Esophagus muscularis mucosa (tissue), 4 donors: ENCODE data around the gene RPS5. TPM values are rescaled to one million over a fixed set of nuclear protein-coding genes. Genes with fewer than 3 reads are reported as not detected.
"Not testable (repeated sequence)": the region's sequence is repeated elsewhere in the genome, so short reads cannot be mapped to it uniquely, and the experiment has no call there.

ENCODE experiments used
- DNase-seq: peaks from one replicate; pipeline ENCODE4 v3.0.0-alpha.2; 2017; ENCODE audit errors: extremely low spot score
- H3K27ac ChIP-seq, 4 donors: fragments of 200-600 bp; sonication (generic); replicated peaks in 1 of 4; 1 replicate in 3 of 4; 2 replicates in 1 of 4; pipeline ENCODE4 v1.5.1; 2016 to 2019; ENCODE audit warnings: mild to moderate bottlenecking in 1 of 4
- H3K27me3 ChIP-seq, 4 donors: fragments of 200-600 bp; sonication (generic); one replicate each; pipeline versions ENCODE4 v1.5.1 to v1.6.0; 2016 to 2019
- H3K36me3 ChIP-seq, 4 donors: fragments of 200-600 bp; sonication (generic); one replicate each; pipeline ENCODE4 v1.5.1; 2016 to 2019
- H3K4me1 ChIP-seq, 4 donors: fragments of 200-600 bp; sonication (generic); one replicate each; pipeline ENCODE4 v1.5.1; 2016 to 2019
- H3K4me3 ChIP-seq, 4 donors: fragments of 200-600 bp; sonication (generic); 1 replicate in 2 of 4; 2 replicates in 2 of 4; pipeline ENCODE4 v1.5.1; 2016 to 2019; ENCODE audit warnings: mild to moderate bottlenecking in 4 of 4, moderate library complexity in 1 of 4
- H3K9me3 ChIP-seq, 4 donors: fragments of 200-600 bp; sonication (generic); 1 replicate in 3 of 4; 2 replicates in 1 of 4; pipeline ENCODE4 v1.5.1; 2016 to 2019
- CTCF ChIP-seq, 3 experiments: fragments of 200-600 bp in 2 of 3; fragments of 450-650 bp in 1 of 3; sonication (generic) in 2 of 3; IDR thresholded peaks; one replicate each; pipeline ENCODE4 v1.5.1; 2017 to 2019; ENCODE audit warnings: antibody characterized with exemption in 3 of 3, mild to moderate bottlenecking in 2 of 3, moderate library complexity in 1 of 3
- EP300 ChIP-seq: sonication (generic); formaldehyde crosslinking; IDR thresholded peaks from one replicate; pipeline ENCODE4 v1.6.1; 2017; ENCODE audit warnings: antibody characterized with exemption
- POLR2A ChIP-seq: fragments of 450-650 bp; IDR thresholded peaks from one replicate; pipeline ENCODE4 v1.6.1; 2017; ENCODE audit warnings: antibody characterized with exemption, moderate library complexity, mild to moderate bottlenecking, low read depth
- POLR2AphosphoS5 ChIP-seq, 2 donors: sonication (generic); formaldehyde crosslinking; IDR thresholded peaks; one replicate each; pipeline ENCODE4 v1.6.1; 2017; ENCODE audit warnings: antibody characterized with exemption in 2 of 2
- WGBS: methylation state at CpG from one replicate; pipeline ENCODE4 v1.1.5; 2018; 5-methylcytosine and 5-hydroxymethylcytosine counted together
- intact Hi-C: fragments of 100-400 bp; cut with DNase I; formaldehyde crosslinking; loops from one replicate; pipeline ENCODE4 v1.15.1; 2023
- total RNA-seq, 4 donors: library from RNA; depleted of rRNA; stranded (reverse); fragments of >200 nt; gene quantifications; one replicate each; pipeline versions ENCODE4 v1.1.0 to v1.2.1, GENCODE V29; 2016

The RPS5 gene
- total RNA-seq, 4 donors from 2014 or later: 1,137 to 2,200 (median 1,582) TPM

GRCh38 chr19:58374200-58374599 lies 12.9 kb upstream of the RPS5 start:
- no peaks in the 10 kb centered on the region for H3K27me3 ChIP-seq
- H3K9me3 ChIP-seq: no peaks in the 10 kb centered on the region
- TF ChIP-seq EP300 (no peak), CTCF (IDR thresholded peaks at IDR 0.05) (no peak), POLR2AphosphoS5 (IDR thresholded peaks at IDR 0.05) (no peak), POLR2A (no peak)
- no peak for DNase-seq
- 84% methylated on average over 4 of the region's 4 CpGs for WGBS
- no peak overlapping the region for H3K27ac ChIP-seq
- H3K4me3 ChIP-seq: no peak overlapping the region
- no peaks in the 10 kb centered on the region for H3K36me3 ChIP-seq
- intact Hi-C loops: no loop called here
- peaks cover 0 to 4% (median 2%) of the 10 kb centered on the region in 4 donors for H3K4me1 ChIP-seq

GRCh38 chr19:58376724-58377123 lies 10.3 kb upstream of the RPS5 start:
- intact Hi-C loops, H3K27ac ChIP-seq, H3K36me3 ChIP-seq, H3K4me3 ChIP-seq, H3K9me3 ChIP-seq, H3K27me3 ChIP-seq, DNase-seq: not testable (repeated sequence)
- peaks cover 16 to 22% (median 18%) of the 10 kb centered on the region in 4 donors for H3K4me1 ChIP-seq
- WGBS: 86% methylated on average over 7 of the region's 7 CpGs

- intact Hi-C loops: no loop called here
- Histone ChIP-seq H3K27ac (no peak overlapping the region), H3K4me1 (peaks cover 21 to 34% (median 23%) of the 10 kb centered on the region in 4 donors), H3K36me3 (no peaks in the 10 kb centered on the region), H3K4me3 (no peak overlapping the region), H3K27me3 (peaks cover 0 to 5% (median 0%) of the 10 kb centered on the region in 4 donors), H3K9me3 (no peaks in the 10 kb centered on the region)
- TF ChIP-seq POLR2A: no peak
- TF ChIP-seq POLR2AphosphoS5 (IDR thresholded peaks at IDR 0.05): no peak
- TF ChIP-seq EP300: no peak
- no peak for TF ChIP-seq CTCF (IDR thresholded peaks at IDR 0.05)
- WGBS: 93% methylated on average over 4 of the region's 6 CpGs
- DNase-seq: no peak
Measured at GRCh38 chr19:58379246-58379645, 7.8 kb upstream of the RPS5 start.

GRCh38 chr19:58380037-58380661 lies 6.9 kb upstream of the RPS5 start:
- H3K36me3 ChIP-seq: no peaks in the 10 kb centered on the region
- TF ChIP-seq POLR2A (no peak), POLR2AphosphoS5 (IDR thresholded peaks at IDR 0.05) (no peak), EP300 (no peak), CTCF (IDR thresholded peaks at IDR 0.05) (no peak)
- no peaks in the 10 kb centered on the region for H3K9me3 ChIP-seq
- DNase-seq: no peak
- H3K27ac ChIP-seq: peak overlapping the region; percentile 91 to 96 (median 94)
- H3K4me3 ChIP-seq: peak overlapping the region; percentile 75 to 99 (median 90)
- H3K27me3 ChIP-seq: peaks cover 0 to 5% (median 0%) of the 10 kb centered on the region in 4 donors
- 4% methylated on average over 22 of the region's 24 CpGs for WGBS
- intact Hi-C loops: no loop called here
- H3K4me1 ChIP-seq: peaks cover 21 to 40% (median 25%) of the 10 kb centered on the region in 4 donors

GRCh38 chr19:58380662-58381459 lies 6.2 kb upstream of the RPS5 start, which contains the start of gene ZNF837:
TSS of gene ZNF837 (minus strand) at chr19:58381030. CDS start at chr19:58369332, 11,698 bp downstream.
- peak within 1 kb of the TSS; percentile 91 to 96 (median 94) for H3K27ac ChIP-seq
- peak within 1 kb of the TSS; percentile 75 to 99 (median 90) for H3K4me3 ChIP-seq
- peaks cover 0 to 5% (median 0%) of the 10 kb centered on the region in 4 donors for H3K27me3 ChIP-seq
- no peaks in the 10 kb centered on the region for H3K36me3 ChIP-seq
- peaks cover 27 to 47% (median 32%) of the 10 kb centered on the region in 4 donors for H3K4me1 ChIP-seq
- peak; percentile 99 for DNase-seq
- TF ChIP-seq EP300: no peak
- TF ChIP-seq POLR2AphosphoS5 (IDR thresholded peaks at IDR 0.05): peak; percentile 77 to 91
- TF ChIP-seq POLR2A: peak; percentile 75
- TF ChIP-seq CTCF (IDR thresholded peaks at IDR 0.05): no peak
- no peaks in the 10 kb centered on the region for H3K9me3 ChIP-seq
- WGBS: 0% methylated on average over 56 of the region's 83 CpGs
- intact Hi-C loops: no loop called here
